Astrocyte of the spinal cord (primary cell): ENCODE data around the gene MSANTD2.

Source experiments
- DNase-seq: peaks from one replicate; pipeline ENCODE4 v3.0.0; 2011; ENCODE audit warnings: low read depth, low spot score
- H3K4me3 ChIP-seq: 2 replicates; pipeline ENCODE4 v1.5.1; 2011; ENCODE audit warnings: low read depth, mild to moderate bottlenecking, low read length, moderate library complexity
- CTCF ChIP-seq: IDR thresholded peaks from 2 replicates; pipeline ENCODE4 v1.5.1; 2012; ENCODE audit warnings: low read depth, mild to moderate bottlenecking, low read length, inconsistent platforms
- in situ Hi-C: cut with HindIII; loops from 2 replicates; pipeline ENCODE4 v1.10.0; 2017; ENCODE audit warnings: low sequenced_read_pairs

MSANTD2 gene

GRCh38 chr11:124811399-124812125 is 11.4 kb upstream of the MSANTD2 start:
- H3K4me3 ChIP-seq = no peak overlapping the region
- in situ Hi-C loops = no loop called here
- no peak for DNase-seq
- TF ChIP-seq CTCF = no peak

GRCh38 chr11:124807660-124808270 is 7.6 kb upstream of the MSANTD2 start:
- in situ Hi-C loops = no loop called here
- no peak for TF ChIP-seq CTCF
- H3K4me3 ChIP-seq = no peak overlapping the region
- no peak for DNase-seq

GRCh38 chr11:124807201-124807600 is 7.0 kb upstream of the MSANTD2 start:
- H3K4me3 ChIP-seq = no peak overlapping the region
- no peak for DNase-seq
- no peak for TF ChIP-seq CTCF
- in situ Hi-C loops = no loop called here

GRCh38 chr11:124804884-124805283 is 4.7 kb upstream of the MSANTD2 start:
- no peak overlapping the region for H3K4me3 ChIP-seq
- in situ Hi-C loops = no loop called here
- no peak for TF ChIP-seq CTCF
- no peak for DNase-seq

GRCh38 chr11:124801636-124802312 is 1.6 kb upstream of the MSANTD2 start:
- in situ Hi-C loops = no loop called here
- DNase-seq = no peak
- TF ChIP-seq CTCF = no peak
- H3K4me3 ChIP-seq = no peak overlapping the region

- peak overlapping the region; percentile 66 for H3K4me3 ChIP-seq
- in situ Hi-C loops = no loop called here
- TF ChIP-seq CTCF = no peak
- no peak for DNase-seq
Observed at GRCh38 chr11:124801014-124801413, 808 bp upstream of the MSANTD2 start.
